HG03064 (cell line): ENCODE results near the gene FRAS1.

ENCODE experiments used
- ATAC-seq: cut with Tn5 transposase; IDR thresholded peaks from one replicate; pipeline ENCODE4 v1.9.1; 2021; ENCODE audit warnings: low read depth; ENCODE audit not compliant: unreplicated experiment

Gene FRAS1

DNA sequence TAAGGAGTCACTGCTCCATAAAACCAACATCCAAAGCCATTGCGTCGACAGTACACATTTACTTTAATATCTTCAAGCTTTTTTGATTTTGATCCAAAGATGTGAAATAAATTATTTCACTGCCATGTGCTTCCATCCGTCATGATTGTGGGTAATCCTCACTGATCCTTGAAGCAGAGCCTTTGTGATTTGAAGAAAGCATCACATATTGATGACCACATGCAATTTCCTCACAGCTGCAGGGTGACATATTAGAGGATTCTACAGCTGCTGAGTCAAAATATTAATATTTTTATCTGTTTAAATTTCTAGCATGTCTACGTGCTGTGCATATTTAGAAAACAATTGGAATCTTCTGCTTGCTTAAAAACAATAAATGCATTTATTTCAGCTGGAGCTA is 297.7 kb downstream of the FRAS1 start:
- no peak for ATAC-seq

GRCh38 chr4:78355306-78355705 is 298.2 kb downstream of the FRAS1 start:
- ATAC-seq: no peak

- no peak for ATAC-seq
Measured at GRCh38 chr4:78356251-78356786, 299.2 kb downstream of the FRAS1 start.

GRCh38 chr4:78357122-78357521 is 300.0 kb downstream of the FRAS1 start:
- no peak for ATAC-seq

- no peak for ATAC-seq
Measured at GRCh38 chr4:78360466-78360865, 303.3 kb downstream of the FRAS1 start.

GRCh38 chr4:78361621-78362120 is 304.5 kb downstream of the FRAS1 start:
- no peak for ATAC-seq

DNA sequence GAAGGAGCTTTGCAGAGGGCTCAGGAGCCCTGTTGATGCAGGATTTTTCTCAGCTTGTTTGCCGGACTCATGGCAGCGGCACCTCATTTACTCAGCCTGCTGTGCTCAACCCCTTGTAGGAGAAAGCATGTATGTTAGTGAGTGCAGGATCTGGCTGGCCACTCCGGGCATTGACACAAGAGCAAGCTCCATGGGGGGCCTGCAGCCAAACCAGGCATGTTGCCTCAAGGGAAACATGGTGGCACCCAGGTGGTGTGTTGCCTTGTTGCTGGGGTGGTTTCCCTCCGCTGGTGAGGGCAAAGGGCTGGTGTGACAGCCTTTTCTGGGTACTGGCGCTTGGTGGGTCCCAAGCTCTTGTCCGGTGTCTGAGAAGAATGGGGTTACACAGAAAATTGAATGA is 305.2 kb downstream of the FRAS1 start:
- ATAC-seq: no peak

GRCh38 chr4:78363031-78363570 is 306.0 kb downstream of the FRAS1 start:
- no peak for ATAC-seq

- ATAC-seq: no peak
Measured at GRCh38 chr4:78369679-78370078, 312.6 kb downstream of the FRAS1 start.

DNA sequence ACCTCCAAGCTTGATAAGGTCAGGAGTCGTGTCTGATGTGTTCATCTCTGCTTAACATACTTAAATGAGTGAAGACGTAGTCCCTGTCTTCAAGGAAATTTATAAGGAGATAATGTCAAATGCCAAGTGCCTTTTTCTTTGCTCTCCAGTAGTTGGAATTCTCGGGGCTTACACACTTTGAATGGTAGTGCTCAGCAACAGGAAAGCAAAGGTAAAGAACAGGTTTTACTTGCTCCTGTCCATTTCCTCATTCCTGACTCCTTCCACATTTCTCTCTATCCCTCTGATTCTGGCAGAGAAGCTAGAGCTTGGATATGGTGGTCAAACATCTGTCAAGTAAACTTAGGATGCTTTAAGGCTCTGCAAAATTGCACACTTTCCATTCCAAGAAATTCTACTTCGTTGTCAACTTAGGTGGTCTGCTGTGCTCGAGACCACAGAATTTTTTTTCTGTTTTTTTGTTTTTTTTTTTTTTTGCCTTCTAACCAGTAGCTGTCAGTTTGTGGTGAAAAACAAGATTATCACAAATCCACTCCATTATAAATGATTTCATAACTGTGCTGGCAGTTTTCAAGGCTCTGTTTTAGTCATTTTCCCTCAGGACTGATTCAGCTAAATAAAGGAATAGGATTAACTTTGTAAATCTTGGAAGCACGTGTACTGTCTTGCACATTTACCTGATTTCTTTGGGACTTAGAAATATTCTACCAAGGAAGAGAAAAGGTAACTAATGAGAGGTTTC is 313.7 kb downstream of the FRAS1 start:
- ATAC-seq: no peak

DNA sequence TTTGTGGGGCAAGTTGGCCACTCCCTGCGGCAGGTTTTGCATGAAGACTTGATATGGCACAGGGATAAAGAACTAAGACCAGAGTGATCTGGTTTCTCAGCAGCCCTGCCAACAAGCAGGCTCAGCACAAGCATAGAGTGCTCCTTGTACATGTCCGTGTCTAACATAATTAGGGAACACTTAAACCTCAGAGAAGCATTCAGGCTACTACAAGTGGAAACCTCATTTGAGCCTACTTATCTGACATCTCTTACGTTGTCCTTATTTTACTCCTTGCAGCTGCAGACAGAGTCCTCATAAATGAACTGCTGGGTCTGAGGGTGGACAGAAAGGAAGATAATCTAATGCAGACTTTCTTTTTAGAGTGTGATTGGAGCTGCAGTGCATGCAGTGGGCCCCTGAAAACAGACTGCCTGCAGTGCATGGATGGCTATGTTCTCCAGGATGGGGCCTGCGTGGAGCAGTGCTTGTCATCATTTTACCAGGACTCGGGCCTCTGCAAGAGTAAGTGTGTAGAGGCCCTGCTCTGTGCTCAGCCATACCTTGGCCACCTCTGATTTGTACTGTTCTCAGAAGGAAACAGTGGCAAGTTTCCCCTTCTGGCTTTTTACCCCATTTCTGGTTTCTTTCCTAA is 315.3 kb downstream of the FRAS1 start:
- no peak for ATAC-seq

GRCh38 chr4:78377555-78377954 is 320.4 kb downstream of the FRAS1 start:
- ATAC-seq: no peak

- no peak for ATAC-seq
Measured at GRCh38 chr4:78379040-78379439, 321.9 kb downstream of the FRAS1 start.

DNA sequence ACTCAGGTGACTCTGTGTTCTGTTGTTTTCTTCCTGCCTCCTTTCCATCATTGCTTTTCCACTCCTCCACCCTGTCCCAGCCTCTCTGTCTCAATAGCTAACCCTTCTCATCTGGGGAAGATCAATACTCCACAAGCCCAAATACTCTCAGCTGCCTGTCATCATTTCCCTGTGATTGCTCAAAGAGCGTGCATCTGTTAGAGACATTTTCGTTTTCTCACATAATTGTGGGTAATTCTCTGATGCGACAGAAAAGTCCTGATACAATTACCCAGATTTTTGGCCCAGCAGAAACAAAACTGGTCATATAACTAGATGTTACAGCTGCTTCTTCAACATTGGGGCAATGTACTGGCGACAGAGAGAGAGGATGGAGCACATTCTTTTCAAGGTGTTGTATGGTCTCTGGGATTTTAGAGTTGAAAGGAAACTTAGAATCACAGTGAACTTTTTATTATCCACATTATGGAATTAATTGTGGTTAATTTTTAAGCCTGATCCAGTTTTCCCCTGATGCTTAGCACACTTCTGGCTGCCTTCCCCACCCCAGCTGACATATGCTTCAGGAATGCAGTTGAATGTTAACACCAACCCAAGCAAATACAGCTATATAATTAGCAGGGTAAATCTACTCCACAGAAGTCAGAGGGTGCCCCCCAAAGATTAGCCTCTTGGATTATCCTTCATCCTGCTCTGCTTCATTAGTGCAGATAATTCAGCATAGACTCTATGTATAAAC is 323.0 kb downstream of the FRAS1 start:
- no peak for ATAC-seq

DNA sequence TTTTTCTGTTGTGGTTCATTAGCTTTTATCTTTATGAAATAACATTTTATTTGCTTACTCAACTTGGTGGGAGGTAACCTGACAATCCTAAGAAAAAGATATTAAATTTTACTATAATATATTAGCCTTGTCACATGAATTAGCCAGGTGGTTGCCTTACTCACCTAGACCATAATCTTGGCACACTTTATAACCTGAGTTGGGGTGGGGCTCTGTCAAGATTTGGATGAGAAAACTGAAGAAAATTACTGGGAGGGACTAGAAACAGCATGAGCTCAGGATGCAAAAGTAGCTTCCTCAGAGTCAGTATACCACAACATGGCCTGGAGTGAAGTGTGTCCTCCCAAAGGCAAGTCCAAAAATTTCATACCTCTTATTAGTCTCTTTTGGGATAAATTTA is 329.6 kb downstream of the FRAS1 start:
- ATAC-seq: no peak

DNA sequence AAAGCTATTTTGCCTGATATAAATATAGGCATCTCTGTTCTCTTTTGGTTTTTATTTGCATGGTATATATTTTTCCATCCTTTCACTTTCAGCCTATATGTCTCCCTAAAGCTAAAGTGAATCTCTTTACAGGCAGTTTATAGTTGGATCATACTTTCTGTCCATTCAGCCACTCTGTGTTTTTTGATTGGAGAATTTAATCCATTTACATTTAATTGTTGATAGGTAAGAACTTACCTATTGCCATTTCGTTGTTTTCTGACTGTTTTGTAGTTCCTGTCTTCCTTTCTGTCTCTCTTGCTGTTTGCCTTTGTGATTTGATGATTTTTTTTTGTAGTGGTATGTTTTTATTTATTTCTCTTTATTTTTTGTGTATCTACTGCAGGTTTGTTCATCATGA is 338.5 kb downstream of the FRAS1 start:
- no peak for ATAC-seq

DNA sequence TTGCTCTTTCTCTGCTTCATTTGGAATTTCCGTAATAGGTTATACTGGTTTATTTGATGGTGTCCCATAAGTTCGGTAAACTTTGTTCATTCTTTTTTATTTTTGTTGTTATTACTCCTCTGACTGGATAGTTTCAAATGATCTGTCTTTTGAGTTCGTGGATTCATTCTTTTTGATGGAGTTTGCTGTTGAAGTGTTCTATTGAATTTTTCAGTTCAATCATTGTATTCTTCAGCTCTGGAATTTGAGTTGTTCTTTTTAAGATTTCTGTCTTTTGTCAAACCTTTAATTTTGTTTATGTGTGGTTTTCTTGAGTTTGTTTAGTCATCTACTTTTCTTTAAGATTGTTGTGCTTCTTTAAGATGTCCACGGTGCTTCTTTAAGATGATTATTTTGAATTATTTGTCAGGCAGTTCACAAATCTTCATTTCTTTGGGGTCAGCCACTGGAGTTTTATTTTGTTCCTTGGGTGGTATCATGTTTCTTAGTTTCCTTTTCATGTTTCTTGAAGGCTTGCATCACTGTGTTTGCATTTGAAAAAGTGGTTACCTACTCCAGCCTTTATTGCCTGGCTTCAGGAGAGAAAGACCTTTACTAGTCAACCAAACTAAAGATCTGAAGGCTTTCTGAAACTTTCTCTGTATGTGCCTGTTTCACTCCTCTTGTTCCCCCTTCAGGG is 339.6 kb downstream of the FRAS1 start:
- ATAC-seq: no peak

- no peak for ATAC-seq
Measured at GRCh38 chr4:78397292-78397630, 340.1 kb downstream of the FRAS1 start.

GRCh38 chr4:78409612-78410202 is 352.6 kb downstream of the FRAS1 start:
- ATAC-seq: no peak

- ATAC-seq: no peak
Measured at GRCh38 chr4:78410225-78410624, 353.1 kb downstream of the FRAS1 start.
